Neural crest cell (in vitro differentiated cells): Measurements from ENCODE around the gene GNAZ. TPM values are rescaled to one million over a fixed set of nuclear protein-coding genes. Genes with fewer than 3 reads are reported as not detected.
A peak's percentile ranks its signal among the peaks of the same experiment; 100 is the strongest.

Experiments used
- DNase-seq: peaks from one replicate; pipeline ENCODE4 v3.0.0; 2021; ENCODE audit warnings: low read depth, mixed read lengths, low spot score
- H3K27ac Mint-ChIP-seq: one replicate; pipeline ENCODE4 v1.8.0; 2021; ENCODE audit warnings: mild to moderate bottlenecking, mixed read lengths; ENCODE audit not compliant: unreplicated experiment
- H3K27me3 Mint-ChIP-seq: 2 replicates; pipeline ENCODE4 v1.8.0; 2021; ENCODE audit warnings: low read depth, mild to moderate bottlenecking, mixed read lengths
- H3K36me3 Mint-ChIP-seq: 2 replicates; pipeline ENCODE4 v1.8.0; 2021; ENCODE audit warnings: low read depth, mild to moderate bottlenecking, mixed read lengths
- H3K4me1 Mint-ChIP-seq: 2 replicates; pipeline ENCODE4 v1.8.0; 2021; ENCODE audit warnings: mixed read lengths
- H3K4me3 Mint-ChIP-seq: one replicate; pipeline ENCODE4 v1.8.0; 2021; ENCODE audit warnings: mild to moderate bottlenecking, mixed read lengths
- H3K9me3 Mint-ChIP-seq: 2 replicates; pipeline ENCODE4 v1.8.0; 2021; ENCODE audit warnings: mixed read lengths
- CTCF ChIP-seq: fragments of 200-600 bp; sonication (generic); conservative IDR thresholded peaks from 2 replicates; pipeline ENCODE4 v1.5.0; 2021; ENCODE audit warnings: antibody characterized with exemption, mild to moderate bottlenecking
- total RNA-seq: library from RNA; stranded (reverse); gene quantifications from 2 replicates; pipeline ENCODE4 v1.2.1, GENCODE V29; 2021

The GNAZ gene
- total RNA-seq, 1 donor from 2014 or later, result 25.2 TPM

DNA sequence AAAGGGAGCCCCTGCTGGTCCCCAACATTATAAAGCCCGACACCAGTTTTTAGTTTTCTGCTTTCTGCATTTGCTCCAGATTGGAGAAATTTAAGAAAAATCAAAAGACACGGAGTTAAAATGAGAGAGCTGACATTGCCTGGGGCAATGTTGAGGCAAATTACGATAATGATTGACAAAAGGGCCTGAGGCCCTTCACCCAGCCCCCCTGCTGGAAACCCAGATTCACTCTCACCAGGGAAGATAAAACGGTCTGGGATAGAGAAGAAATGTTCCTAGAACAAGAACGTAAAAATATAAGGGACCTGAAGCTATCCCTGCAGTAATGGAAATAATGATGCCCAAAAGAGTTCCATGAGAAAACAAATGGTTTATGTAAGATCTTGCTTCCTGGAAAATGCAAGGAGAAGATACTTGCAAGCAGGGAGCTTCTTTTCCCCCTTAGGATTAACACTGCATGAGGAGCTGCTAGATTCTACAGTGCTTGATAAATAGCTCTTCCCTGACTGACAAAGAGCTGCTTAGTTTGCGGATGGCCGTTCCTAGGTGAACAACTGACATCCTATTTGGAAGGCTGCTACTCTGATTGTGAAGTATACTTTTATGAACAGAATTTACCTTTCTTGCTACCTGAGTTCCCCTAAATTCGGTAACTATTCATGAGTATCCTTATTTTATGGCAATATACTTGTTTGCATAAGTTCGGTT is 40.6 kb upstream of the GNAZ start:
- Mint-ChIP-seq H3K27ac (no peak overlapping the region), H3K36me3 (no peaks in the 10 kb centered on the region), H3K9me3 (no peaks in the 10 kb centered on the region), H3K4me3 (no peak overlapping the region), H3K27me3 (no peaks in the 10 kb centered on the region), H3K4me1 (peaks cover 9% of the 10 kb centered on the region)
- no peak for TF ChIP-seq CTCF
- no peak for DNase-seq

DNA sequence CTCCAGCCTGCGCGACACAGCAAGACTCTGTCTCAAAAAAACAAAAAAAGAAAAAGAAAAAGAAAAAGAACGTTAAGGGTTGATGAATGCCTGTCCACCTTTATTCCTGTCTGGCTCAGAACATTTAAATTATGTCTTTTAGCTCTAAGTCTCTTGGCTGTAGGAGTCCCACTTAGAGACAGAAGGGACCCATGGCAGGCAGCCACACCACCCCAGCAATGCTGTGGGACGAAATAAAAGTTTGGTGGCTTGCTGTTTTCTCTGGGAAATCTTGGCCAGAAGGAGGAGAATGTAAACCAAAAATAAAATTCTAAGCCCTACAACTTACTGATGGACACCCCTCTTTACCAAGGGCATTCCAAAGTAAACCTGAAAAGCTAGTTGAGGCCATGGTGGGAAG is 38.9 kb upstream of the GNAZ start:
- no peak for TF ChIP-seq CTCF
- H3K4me3 Mint-ChIP-seq, result no peak overlapping the region
- no peaks in the 10 kb centered on the region for H3K36me3 Mint-ChIP-seq
- H3K27ac Mint-ChIP-seq, result no peak overlapping the region
- H3K9me3 Mint-ChIP-seq, result no peaks in the 10 kb centered on the region
- DNase-seq, result no peak
- H3K4me1 Mint-ChIP-seq, result peaks cover 10% of the 10 kb centered on the region
- H3K27me3 Mint-ChIP-seq, result no peaks in the 10 kb centered on the region

GRCh38 chr22:23031786-23032185 is 38.5 kb upstream of the GNAZ start:
- TF ChIP-seq CTCF, result no peak
- H3K27ac Mint-ChIP-seq, result no peak overlapping the region
- no peaks in the 10 kb centered on the region for H3K9me3 Mint-ChIP-seq
- no peak overlapping the region for H3K4me3 Mint-ChIP-seq
- no peaks in the 10 kb centered on the region for H3K36me3 Mint-ChIP-seq
- no peaks in the 10 kb centered on the region for H3K27me3 Mint-ChIP-seq
- peaks cover 14% of the 10 kb centered on the region for H3K4me1 Mint-ChIP-seq
- DNase-seq, result no peak

DNA sequence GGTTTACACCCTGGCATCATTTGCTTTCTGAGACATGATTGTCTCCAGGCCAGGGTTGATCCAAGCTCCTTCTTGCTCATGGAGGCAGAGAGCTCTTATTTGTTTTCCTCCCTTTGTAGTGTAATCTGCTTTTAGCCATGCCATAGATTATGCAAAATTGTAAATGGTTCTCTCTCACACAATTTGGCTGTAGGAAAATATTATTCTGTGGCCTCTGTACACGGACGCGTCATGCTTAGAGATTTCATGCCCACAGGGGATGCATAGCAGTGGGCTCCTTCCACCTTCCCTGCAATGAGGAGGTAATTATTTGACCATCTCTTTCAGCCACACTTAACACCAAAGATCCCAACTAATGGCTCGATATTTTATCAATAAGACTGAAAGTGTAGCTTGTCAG is 37.7 kb upstream of the GNAZ start:
- H3K36me3 Mint-ChIP-seq, result no peaks in the 10 kb centered on the region
- no peak for DNase-seq
- no peak for TF ChIP-seq CTCF
- H3K4me1 Mint-ChIP-seq, result peaks cover 17% of the 10 kb centered on the region
- H3K27me3 Mint-ChIP-seq, result no peaks in the 10 kb centered on the region
- H3K27ac Mint-ChIP-seq, result no peak overlapping the region
- no peak overlapping the region for H3K4me3 Mint-ChIP-seq
- H3K9me3 Mint-ChIP-seq, result no peaks in the 10 kb centered on the region

GRCh38 chr22:23033116-23033905 is 37.0 kb upstream of the GNAZ start:
- Mint-ChIP-seq H3K4me3 (no peak overlapping the region), H3K27ac (peak overlapping the region; percentile 70), H3K36me3 (no peaks in the 10 kb centered on the region), H3K9me3 (no peaks in the 10 kb centered on the region), H3K4me1 (peaks cover 21% of the 10 kb centered on the region), H3K27me3 (no peaks in the 10 kb centered on the region)
- DNase-seq, result no peak
- TF ChIP-seq CTCF, result no peak
